NCI-H2227 treated with DMSO at 0.1 percent for 48 hours (cell line): Measurements from ENCODE around the gene TSPAN14.
"Not testable (repeated sequence)": the region's sequence is repeated elsewhere in the genome, so short reads cannot be mapped to it uniquely, and the experiment has no call there.

Experiments used
- DNase-seq: peaks from one replicate; lab custom pipeline; 2025; lab: John Stamatoyannopoulos, UW

Gene TSPAN14

GRCh38 chr10:80543319-80543672 lies 89.2 kb downstream of the TSPAN14 start:
- not testable (repeated sequence) for DNase-seq

- no peak for DNase-seq
Observed at GRCh38 chr10:80544316-80544953, 90.3 kb downstream of the TSPAN14 start.

GRCh38 chr10:80545258-80545881 lies 91.3 kb downstream of the TSPAN14 start:
- no peak for DNase-seq

- no peak for DNase-seq
Observed at GRCh38 chr10:80552151-80552646, 98.1 kb downstream of the TSPAN14 start.

- DNase-seq: no peak
Observed at GRCh38 chr10:80553436-80553835, 99.3 kb downstream of the TSPAN14 start.

GRCh38 chr10:80554050-80554449 lies 99.9 kb downstream of the TSPAN14 start:
- DNase-seq: no peak

- DNase-seq: no peak
Observed at GRCh38 chr10:80555415-80555814, 101.3 kb downstream of the TSPAN14 start.

- DNase-seq: no peak
Observed at GRCh38 chr10:80561950-80562349, 107.8 kb downstream of the TSPAN14 start.

GRCh38 chr10:80567292-80567691 lies 113.2 kb downstream of the TSPAN14 start:
- no peak for DNase-seq

- no peak for DNase-seq
Observed at GRCh38 chr10:80569131-80569895, 115.2 kb downstream of the TSPAN14 start.

GRCh38 chr10:80571352-80571751 lies 117.2 kb downstream of the TSPAN14 start:
- DNase-seq: no peak

- DNase-seq: no peak
Observed at GRCh38 chr10:80579181-80579763, 125.2 kb downstream of the TSPAN14 start.

GRCh38 chr10:80579849-80580637 lies 125.9 kb downstream of the TSPAN14 start:
- DNase-seq: no peak

- no peak for DNase-seq
Observed at GRCh38 chr10:80580638-80581468, 126.7 kb downstream of the TSPAN14 start.

GRCh38 chr10:80581469-80581835 lies 127.3 kb downstream of the TSPAN14 start:
- no peak for DNase-seq

- DNase-seq: no peak
Observed at GRCh38 chr10:80582286-80582960, 128.3 kb downstream of the TSPAN14 start.
